ENCODE results near the gene SUN3. TPM values are rescaled to one million over a fixed set of nuclear protein-coding genes. Genes with fewer than 3 reads are reported as not detected.

Gene SUN3
- total RNA-seq, 1 experiment from 2014 or later = not detected

DNA sequence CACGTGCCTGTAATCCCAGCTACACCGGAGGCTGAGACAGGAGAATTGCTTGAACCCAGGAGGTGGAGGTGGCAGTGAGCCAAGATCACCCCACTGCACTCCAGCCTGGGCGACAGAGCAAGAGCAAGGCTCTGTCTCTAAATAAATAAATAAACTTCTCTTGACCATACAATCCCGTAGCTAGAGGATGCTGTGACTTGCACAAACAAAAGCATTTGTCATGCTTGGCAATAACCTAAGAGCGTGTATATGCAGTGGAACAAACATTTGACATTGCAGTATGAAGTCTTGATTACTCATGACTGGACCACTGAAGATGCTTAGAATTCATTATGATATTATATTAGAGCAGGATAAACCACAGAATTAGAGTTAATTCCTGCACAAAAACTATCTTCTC is 5.0 kb upstream of the SUN3 start:
- no peak for TF ChIP-seq EZH2 (IDR thresholded peaks at IDR 0.05; ENCODE audit: low read length, unreplicated experiment)
- H3K9me2 ChIP-seq (replicated peaks; ENCODE audit: low read length) = no peaks in the 10 kb centered on the region
- intact Hi-C loops (cut with micrococcal nuclease) = loop anchor here (1.0 to 2.0 kb wide), 2 partner anchors 51 to 55 kb away; partner anchors contain the start of gene HUS1
- H3K4me3 ChIP-seq (ENCODE audit: low read length) = no peak overlapping the region
- BruUV-seq (replicated peaks) = no TSS peak
- H2AFZ ChIP-seq (ENCODE audit: low read length) = no peak overlapping the region
- H3K4me1 ChIP-seq (ENCODE audit: insufficient read depth, low read length) = peaks cover 10% of the 10 kb centered on the region
- POLR2A ChIA-PET (ENCODE audit: unreplicated experiment) = no interaction called here
- no peaks in the 10 kb centered on the region for H3K79me2 ChIP-seq (ENCODE audit: low read length)
- H4K20me1 ChIP-seq (ENCODE audit: low read length) = no peaks in the 10 kb centered on the region
- no peak overlapping the region for H3K9ac ChIP-seq (ENCODE audit: low read length)
- H3K27ac ChIP-seq (ENCODE audit: low read length) = no peak overlapping the region
- DNase-seq (peak; percentile 75), ATAC-seq (peak; percentile 53)
- H3K9me3 ChIP-seq (ENCODE audit: low read length) = no peaks in the 10 kb centered on the region
- CTCF ChIA-PET = no interaction called here
- H3F3A ChIP-seq (ENCODE audit: low read length, unreplicated experiment) = no peaks in the 10 kb centered on the region
- no peaks in the 10 kb centered on the region for H3K27me3 ChIP-seq (ENCODE audit: low read length)
- no peaks in the 10 kb centered on the region for H3K36me3 ChIP-seq (ENCODE audit: low read depth, low read length)
- H3K4me2 ChIP-seq (ENCODE audit: low read length) = no peak overlapping the region

DNA sequence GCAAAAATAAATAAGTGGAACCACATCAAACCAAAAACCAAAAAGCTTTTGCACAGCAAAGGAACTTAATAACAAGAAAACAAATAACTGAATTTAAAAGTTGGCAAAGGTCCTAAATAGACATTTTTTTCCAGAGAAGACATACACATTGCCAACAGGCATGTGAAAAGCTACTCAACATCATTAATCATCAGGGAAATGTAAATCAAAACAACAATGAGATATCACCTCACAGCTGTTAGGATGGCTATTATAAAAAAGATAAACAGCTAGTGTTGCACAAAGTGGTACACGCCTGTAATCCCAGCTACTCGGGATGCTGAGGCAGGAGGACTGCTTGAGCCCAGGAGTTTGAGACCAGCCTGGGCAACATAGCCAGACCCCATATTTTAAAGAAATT is 2.2 kb upstream of the SUN3 start:
- Histone ChIP-seq H3K4me1 (ENCODE audit: insufficient read depth, low read length) (peaks cover 7% of the 10 kb centered on the region), H3K79me2 (ENCODE audit: low read length) (no peaks in the 10 kb centered on the region), H3K9ac (ENCODE audit: low read length) (no peak overlapping the region), H3F3A (ENCODE audit: low read length, unreplicated experiment) (no peaks in the 10 kb centered on the region), H3K4me2 (ENCODE audit: low read length) (no peak overlapping the region), H4K20me1 (ENCODE audit: low read length) (no peaks in the 10 kb centered on the region), H3K27me3 (ENCODE audit: low read length) (no peaks in the 10 kb centered on the region), H3K4me3 (ENCODE audit: low read length) (no peak overlapping the region), H3K27ac (ENCODE audit: low read length) (no peak overlapping the region), H2AFZ (ENCODE audit: low read length) (no peak overlapping the region), H3K9me3 (ENCODE audit: low read length) (no peaks in the 10 kb centered on the region), H3K36me3 (ENCODE audit: low read depth, low read length) (no peaks in the 10 kb centered on the region), H3K9me2 (replicated peaks; ENCODE audit: low read length) (no peaks in the 10 kb centered on the region)
- DNase-seq (no peak), ATAC-seq (no peak)
- CTCF ChIA-PET = no interaction called here
- intact Hi-C loops (cut with micrococcal nuclease) = no loop called here
- POLR2A ChIA-PET (ENCODE audit: unreplicated experiment) = no interaction called here
- no TSS peak for BruUV-seq (replicated peaks)
- TF ChIP-seq, protein P1, sequence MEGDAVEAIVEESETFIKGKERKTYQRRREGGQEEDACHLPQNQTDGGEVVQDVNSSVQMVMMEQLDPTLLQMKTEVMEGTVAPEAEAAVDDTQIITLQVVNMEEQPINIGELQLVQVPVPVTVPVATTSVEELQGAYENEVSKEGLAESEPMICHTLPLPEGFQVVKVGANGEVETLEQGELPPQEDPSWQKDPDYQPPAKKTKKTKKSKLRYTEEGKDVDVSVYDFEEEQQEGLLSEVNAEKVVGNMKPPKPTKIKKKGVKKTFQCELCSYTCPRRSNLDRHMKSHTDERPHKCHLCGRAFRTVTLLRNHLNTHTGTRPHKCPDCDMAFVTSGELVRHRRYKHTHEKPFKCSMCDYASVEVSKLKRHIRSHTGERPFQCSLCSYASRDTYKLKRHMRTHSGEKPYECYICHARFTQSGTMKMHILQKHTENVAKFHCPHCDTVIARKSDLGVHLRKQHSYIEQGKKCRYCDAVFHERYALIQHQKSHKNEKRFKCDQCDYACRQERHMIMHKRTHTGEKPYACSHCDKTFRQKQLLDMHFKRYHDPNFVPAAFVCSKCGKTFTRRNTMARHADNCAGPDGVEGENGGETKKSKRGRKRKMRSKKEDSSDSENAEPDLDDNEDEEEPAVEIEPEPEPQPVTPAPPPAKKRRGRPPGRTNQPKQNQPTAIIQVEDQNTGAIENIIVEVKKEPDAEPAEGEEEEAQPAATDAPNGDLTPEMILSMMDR (conservative IDR thresholded peaks at IDR 0.05; ENCODE audit: low read depth, low read length) = no peak
- TF ChIP-seq EZH2phosphoT487 (IDR thresholded peaks at IDR 0.05; ENCODE audit: borderline replicate concordance, low read length) = no peak
- TF ChIP-seq EZH2 (IDR thresholded peaks at IDR 0.05; ENCODE audit: low read length, unreplicated experiment) = no peak

DNA sequence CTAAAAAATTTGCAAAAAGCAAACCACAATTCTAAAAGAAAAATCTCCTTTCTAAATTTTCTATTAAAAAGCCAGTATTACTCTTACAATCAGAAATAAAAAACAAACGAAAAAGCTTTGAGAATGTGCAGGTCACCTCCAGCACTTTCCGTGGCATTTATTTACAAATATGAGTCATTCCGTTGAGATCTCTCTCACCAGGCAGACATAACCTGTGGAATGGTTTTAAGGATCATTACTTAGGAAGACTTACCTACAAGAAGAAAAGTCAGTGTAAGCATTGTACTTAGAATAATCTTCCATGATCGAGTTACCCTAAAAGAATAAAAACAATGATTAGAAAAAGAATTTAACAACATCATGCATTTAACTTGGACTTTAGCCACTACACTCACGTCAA is 3.3 kb downstream of the SUN3 start:
- Histone ChIP-seq H3K27ac (ENCODE audit: low read length) (no peak overlapping the region), H3K4me2 (ENCODE audit: low read length) (peak overlapping the region; percentile 40), H3K4me1 (ENCODE audit: insufficient read depth, low read length) (peaks cover 11% of the 10 kb centered on the region), H3K9me3 (ENCODE audit: low read length) (no peaks in the 10 kb centered on the region), H3K79me2 (ENCODE audit: low read length) (no peaks in the 10 kb centered on the region), H3K9ac (ENCODE audit: low read length) (no peak overlapping the region), H3K9me2 (replicated peaks; ENCODE audit: low read length) (no peaks in the 10 kb centered on the region), H3K36me3 (ENCODE audit: low read depth, low read length) (no peaks in the 10 kb centered on the region), H3F3A (ENCODE audit: low read length, unreplicated experiment) (no peaks in the 10 kb centered on the region), H4K20me1 (ENCODE audit: low read length) (no peaks in the 10 kb centered on the region), H3K4me3 (ENCODE audit: low read length) (no peak overlapping the region), H2AFZ (ENCODE audit: low read length) (no peak overlapping the region), H3K27me3 (ENCODE audit: low read length) (no peaks in the 10 kb centered on the region)
- ATAC-seq (peak; percentile 99), DNase-seq (peak; percentile 67)
- no peak for TF ChIP-seq EZH2phosphoT487 (IDR thresholded peaks at IDR 0.05; ENCODE audit: borderline replicate concordance, low read length)
- TF ChIP-seq, protein P1 (conservative IDR thresholded peaks at IDR 0.05; ENCODE audit: low read depth, low read length) = no peak
- no peak for TF ChIP-seq EZH2 (IDR thresholded peaks at IDR 0.05; ENCODE audit: low read length, unreplicated experiment)
- no TSS peak for BruUV-seq (replicated peaks)
- intact Hi-C loops (cut with micrococcal nuclease) = no loop called here
- CTCF ChIA-PET = no interaction called here
- POLR2A ChIA-PET (ENCODE audit: unreplicated experiment) = no interaction called here
